Effector CD8-positive, alpha-beta T cell (primary cell): ENCODE results near the gene TCF25.
"Not testable (repeated sequence)": the region's sequence is repeated elsewhere in the genome, so short reads cannot be mapped to it uniquely, and the experiment has no call there.

Source experiments
- DNase-seq: peaks from one replicate; lab custom pipeline; 2025; lab: John Stamatoyannopoulos, UW

TCF25 gene

GRCh38 chr16:89905511-89906139 is 32.2 kb downstream of the TCF25 start:
- DNase-seq = no peak

GRCh38 chr16:89906140-89907025 is 33.0 kb downstream of the TCF25 start:
- no peak for DNase-seq

DNA sequence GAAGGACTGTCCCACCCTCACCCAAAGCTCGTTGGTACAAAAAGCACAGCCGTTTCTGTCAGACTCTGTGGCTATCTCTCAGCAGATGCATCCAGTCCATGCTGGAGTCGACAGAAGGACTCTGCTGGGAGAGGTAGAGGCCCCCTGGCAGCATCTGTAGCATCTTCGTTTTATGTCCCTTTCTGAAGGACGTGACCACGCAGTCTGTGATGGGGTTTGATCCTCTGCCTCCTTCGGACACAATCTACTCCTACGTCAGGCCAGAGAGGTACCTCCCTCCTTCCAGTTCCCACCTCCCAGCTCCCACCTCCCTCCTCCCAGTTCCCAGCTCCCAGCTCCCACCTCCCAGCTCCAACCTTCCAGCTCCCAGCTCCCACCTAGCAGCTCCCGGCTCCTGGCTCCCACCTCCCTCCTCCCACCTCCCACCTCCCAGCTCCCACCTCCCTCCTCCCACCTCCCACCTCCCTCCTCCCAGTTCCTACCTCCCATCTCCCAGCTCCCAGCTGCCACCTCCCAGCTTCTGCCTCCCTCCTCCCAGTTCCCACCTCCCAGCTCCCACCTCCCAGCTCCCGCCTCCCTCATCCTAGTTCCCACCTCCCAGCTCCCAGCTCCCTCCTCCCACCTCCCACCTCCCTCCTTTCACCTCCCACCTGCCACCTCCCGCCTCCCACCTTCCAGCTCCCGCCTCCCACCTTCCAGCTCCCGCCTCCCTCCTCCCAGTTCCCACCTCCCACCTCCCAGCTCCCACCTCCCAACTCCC is 33.8 kb downstream of the TCF25 start:
- no peak for DNase-seq

- DNase-seq = no peak
Measured at GRCh38 chr16:89908236-89908635, 34.8 kb downstream of the TCF25 start.

GRCh38 chr16:89909777-89910716 is 36.7 kb downstream of the TCF25 start:
- peak; percentile 51 for DNase-seq

- DNase-seq = no peak
Measured at GRCh38 chr16:89910717-89911354, 37.4 kb downstream of the TCF25 start.

DNA sequence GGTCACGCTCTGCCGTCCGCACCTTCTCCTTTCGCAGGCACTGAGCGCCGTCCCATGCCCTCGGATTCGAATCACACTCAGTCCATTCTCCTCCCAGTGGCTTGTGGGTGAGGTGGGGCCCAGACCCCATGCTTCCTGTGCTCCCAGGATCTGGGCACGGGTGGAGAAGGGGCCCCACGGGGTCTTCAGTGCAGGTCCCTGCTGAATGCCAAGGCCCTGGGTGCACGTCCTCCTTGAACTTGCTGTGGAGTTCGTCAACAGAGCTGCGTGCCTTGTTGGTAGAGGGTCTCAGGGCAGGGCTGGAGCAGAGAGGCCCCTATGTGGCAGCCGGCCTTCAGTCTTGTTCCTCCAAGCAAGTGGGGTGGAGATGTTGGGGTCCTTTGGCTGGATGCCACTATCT is 38.0 kb downstream of the TCF25 start:
- DNase-seq = no peak

- DNase-seq = no peak
Measured at GRCh38 chr16:89912143-89912542, 38.8 kb downstream of the TCF25 start.

DNA sequence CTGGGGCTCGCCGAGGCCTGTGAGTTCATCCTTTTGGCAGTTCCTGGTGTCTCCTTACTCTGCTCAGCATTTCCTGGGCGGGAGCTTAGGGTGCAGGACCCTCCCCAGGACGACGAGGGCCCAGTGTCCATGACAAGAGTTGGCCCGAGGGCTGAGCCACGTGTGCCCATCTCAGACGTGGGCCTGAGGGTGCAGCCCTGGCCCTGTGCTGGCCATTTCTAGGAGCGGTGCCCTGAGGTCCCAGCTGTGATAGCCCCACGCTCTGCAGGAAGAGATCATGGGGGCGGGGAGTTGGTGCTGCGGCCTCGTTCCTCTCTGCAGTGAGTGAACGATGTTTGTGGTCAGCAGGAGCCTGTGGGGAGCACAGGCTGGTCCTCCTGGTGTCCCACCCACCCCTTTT is 39.2 kb downstream of the TCF25 start:
- DNase-seq = no peak

GRCh38 chr16:89913408-89914387 is 40.3 kb downstream of the TCF25 start:
- DNase-seq = no peak

DNA sequence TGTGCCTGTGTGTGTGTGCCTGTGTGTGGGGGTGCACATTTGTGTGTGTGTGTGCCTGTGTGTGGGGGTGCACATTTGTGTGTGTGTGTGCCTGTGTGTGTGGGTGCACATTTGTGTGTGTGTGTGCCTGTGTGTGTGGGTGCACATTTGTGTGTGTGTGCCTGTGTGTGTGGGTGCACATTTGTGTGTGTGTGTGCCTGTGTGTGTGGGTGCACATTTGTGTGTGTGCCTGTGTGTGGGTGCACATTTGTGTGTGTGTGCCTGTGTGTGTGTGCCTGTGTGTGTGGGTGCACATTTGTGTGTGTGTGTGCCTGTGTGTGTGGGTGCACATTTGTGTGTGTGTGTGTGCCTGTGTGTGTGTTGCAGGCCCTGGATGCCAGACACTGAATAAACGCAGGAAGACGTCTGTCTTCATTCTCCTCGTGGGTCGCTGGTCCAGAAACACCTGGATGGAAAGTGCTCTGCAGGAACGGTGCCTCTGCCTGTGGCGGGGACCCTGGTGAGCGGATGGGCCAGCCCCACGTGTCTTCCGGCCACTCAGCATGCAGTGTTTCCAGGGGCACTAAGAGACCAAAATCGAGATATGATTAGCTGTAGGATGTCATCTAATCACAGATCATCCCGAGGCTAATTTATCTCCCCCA is 41.4 kb downstream of the TCF25 start:
- DNase-seq = not testable (repeated sequence)

GRCh38 chr16:89915303-89916232 is 42.2 kb downstream of the TCF25 start:
- DNase-seq = no peak

DNA sequence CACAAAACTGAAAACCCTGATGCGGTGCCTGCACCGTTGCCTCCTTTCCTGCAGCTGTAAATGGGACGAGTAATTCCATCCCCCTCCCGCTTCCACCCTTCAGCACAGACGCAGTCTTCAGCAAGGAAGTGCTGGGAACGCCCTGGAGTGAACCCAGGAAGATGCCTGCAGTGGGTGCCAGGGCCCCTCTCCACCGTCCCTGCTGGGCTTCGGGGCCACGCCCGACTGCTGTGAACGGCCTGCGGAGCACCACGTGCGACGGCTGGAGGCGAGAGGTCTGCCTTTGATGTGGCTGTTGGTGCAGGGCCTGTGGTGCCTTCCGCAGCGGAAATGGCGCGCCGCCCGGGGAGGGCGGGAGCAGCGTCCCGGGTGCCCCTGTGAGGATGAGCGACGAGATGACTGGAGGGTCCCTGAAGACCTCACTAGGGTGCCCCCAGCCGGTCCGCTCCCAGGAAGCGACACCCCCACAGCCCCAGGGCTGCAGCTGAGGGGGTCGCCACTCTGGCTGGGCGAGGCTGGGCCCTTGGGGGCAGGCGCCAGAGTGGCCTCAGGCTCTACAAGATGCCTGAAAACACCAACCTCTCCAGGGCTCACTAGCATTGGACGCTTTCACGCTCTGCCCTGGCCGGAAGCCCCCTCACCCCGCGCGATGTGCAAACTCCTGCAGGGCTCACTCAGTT is 44.5 kb downstream of the TCF25 start:
- peak; percentile 51 for DNase-seq

GRCh38 chr16:89918453-89919347 is 45.3 kb downstream of the TCF25 start, which contains the start of gene MC1R:
Gene MC1R, plus strand, starts transcription at chr16:89918862. Its CDS starts 397 bp downstream, at chr16:89919259.
- DNase-seq = peak; percentile 15

DNA sequence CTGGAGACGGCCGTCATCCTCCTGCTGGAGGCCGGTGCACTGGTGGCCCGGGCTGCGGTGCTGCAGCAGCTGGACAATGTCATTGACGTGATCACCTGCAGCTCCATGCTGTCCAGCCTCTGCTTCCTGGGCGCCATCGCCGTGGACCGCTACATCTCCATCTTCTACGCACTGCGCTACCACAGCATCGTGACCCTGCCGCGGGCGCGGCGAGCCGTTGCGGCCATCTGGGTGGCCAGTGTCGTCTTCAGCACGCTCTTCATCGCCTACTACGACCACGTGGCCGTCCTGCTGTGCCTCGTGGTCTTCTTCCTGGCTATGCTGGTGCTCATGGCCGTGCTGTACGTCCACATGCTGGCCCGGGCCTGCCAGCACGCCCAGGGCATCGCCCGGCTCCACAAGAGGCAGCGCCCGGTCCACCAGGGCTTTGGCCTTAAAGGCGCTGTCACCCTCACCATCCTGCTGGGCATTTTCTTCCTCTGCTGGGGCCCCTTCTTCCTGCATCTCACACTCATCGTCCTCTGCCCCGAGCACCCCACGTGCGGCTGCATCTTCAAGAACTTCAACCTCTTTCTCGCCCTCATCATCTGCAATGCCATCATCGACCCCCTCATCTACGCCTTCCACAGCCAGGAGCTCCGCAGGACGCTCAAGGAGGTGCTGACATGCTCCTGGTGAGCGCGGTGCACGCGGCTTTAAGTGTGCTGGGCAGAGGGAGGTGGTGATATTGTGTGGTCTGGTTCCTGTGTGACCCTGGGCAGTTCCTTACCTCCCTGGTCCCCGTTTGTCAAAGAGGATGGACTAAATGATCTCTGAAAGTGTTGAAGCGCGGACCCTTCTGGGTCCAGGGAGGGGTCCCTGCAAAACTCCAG is 46.4 kb downstream of the TCF25 start:
- no peak for DNase-seq
